ENCODE data around the gene LRP5.
A peak's percentile ranks its signal among the peaks of the same experiment; 100 is the strongest.
"Not testable (repeated sequence)": the region's sequence is repeated elsewhere in the genome, so short reads cannot be mapped to it uniquely, and the experiment has no call there.

The LRP5 gene

GRCh38 chr11:68329536-68329935, 17.1 kb downstream of the LRP5 start:
- no peak for DNase-seq

- peak; percentile 77 for DNase-seq
These were observed 17.7 kb downstream of the LRP5 start for GRCh38 chr11:68329978-68330699.

- DNase-seq = no peak
These were observed 18.4 kb downstream of the LRP5 start for GRCh38 chr11:68330700-68331337.

- no peak for DNase-seq
These were observed 19.1 kb downstream of the LRP5 start for GRCh38 chr11:68331338-68331947.

- DNase-seq = no peak
These were observed 19.8 kb downstream of the LRP5 start for GRCh38 chr11:68332186-68332585.

- DNase-seq = no peak
These were observed 20.8 kb downstream of the LRP5 start for GRCh38 chr11:68333173-68333572.

GRCh38 chr11:68334923-68335322, 22.5 kb downstream of the LRP5 start:
- DNase-seq = no peak

- DNase-seq = no peak
These were observed 23.3 kb downstream of the LRP5 start for GRCh38 chr11:68335683-68336082.

GRCh38 chr11:68336716-68337115, 24.3 kb downstream of the LRP5 start:
- no peak for DNase-seq

GRCh38 chr11:68337399-68337835, 25.0 kb downstream of the LRP5 start:
- no peak for DNase-seq

- peak; percentile 47 for DNase-seq
These were observed 25.8 kb downstream of the LRP5 start for GRCh38 chr11:68338051-68338780.

GRCh38 chr11:68340003-68340767, 27.8 kb downstream of the LRP5 start:
- DNase-seq = no peak

- DNase-seq = no peak
These were observed 28.6 kb downstream of the LRP5 start for GRCh38 chr11:68340784-68341556.

- no peak for DNase-seq
These were observed 29.4 kb downstream of the LRP5 start for GRCh38 chr11:68341557-68342458.

GRCh38 chr11:68342459-68343158, 30.2 kb downstream of the LRP5 start:
- peak; percentile 35 for DNase-seq

GRCh38 chr11:68343761-68344256, 31.4 kb downstream of the LRP5 start:
- DNase-seq = no peak

GRCh38 chr11:68344821-68345220, 32.4 kb downstream of the LRP5 start:
- not testable (repeated sequence) for DNase-seq

- no peak for DNase-seq
These were observed 33.5 kb downstream of the LRP5 start for GRCh38 chr11:68345776-68346461.

GRCh38 chr11:68346462-68346790, 34.0 kb downstream of the LRP5 start:
- no peak for DNase-seq
